Hepatocyte (in vitro differentiated cells): Measurements from ENCODE around the gene PAXX. TPM values are rescaled to one million over a fixed set of nuclear protein-coding genes. Genes with fewer than 3 reads are reported as not detected.

Source experiments
- DNase-seq: peaks from one replicate; pipeline ENCODE4 v3.0.0-alpha.2; 2016; ENCODE audit warnings: low spot score
- H2AFZ ChIP-seq: fragments of 200-600 bp; sonication (generic); 2 replicates; pipeline ENCODE4 v1.6.0; 2016; ENCODE audit warnings: antibody characterized with exemption, mild to moderate bottlenecking
- H3K27ac ChIP-seq: fragments of 200-600 bp; sonication (generic); 2 replicates; pipeline ENCODE4 v1.5.1; 2016; ENCODE audit warnings: mild to moderate bottlenecking
- H3K27me3 ChIP-seq: fragments of 200-600 bp; sonication (generic); 2 replicates; pipeline ENCODE4 v1.6.1; 2016
- H3K36me3 ChIP-seq: fragments of 200-600 bp; sonication (generic); replicated peaks from 2 replicates; pipeline ENCODE4 v1.5.1; 2016; ENCODE audit warnings: low read depth; ENCODE audit not compliant: insufficient read depth
- H3K4me1 ChIP-seq: fragments of 200-600 bp; sonication (generic); 2 replicates; pipeline ENCODE4 v1.5.1; 2016; ENCODE audit warnings: mild to moderate bottlenecking, moderate library complexity; ENCODE audit not compliant: insufficient read depth
- H3K4me2 ChIP-seq: fragments of 200-600 bp; sonication (generic); 2 replicates; pipeline ENCODE4 v1.6.0; 2016
- H3K4me3 ChIP-seq: fragments of 200-600 bp; sonication (generic); 2 replicates; pipeline ENCODE4 v1.5.1; 2016; ENCODE audit warnings: mild to moderate bottlenecking
- H3K79me2 ChIP-seq: fragments of 200-600 bp; sonication (generic); 2 replicates; pipeline ENCODE4 v1.6.0; 2017; ENCODE audit warnings: mild to moderate bottlenecking
- H3K9me2 ChIP-seq: fragments of 200-600 bp; sonication (generic); replicated peaks from 2 replicates; pipeline ENCODE4 v1.6.0; 2017; ENCODE audit warnings: mild to moderate bottlenecking; ENCODE audit not compliant: insufficient read depth
- H3K9me3 ChIP-seq: fragments of 200-600 bp; sonication (generic); 2 replicates; pipeline ENCODE4 v1.5.1; 2016; ENCODE audit warnings: low read depth, mild to moderate bottlenecking
- H4K20me1 ChIP-seq: fragments of 200-600 bp; sonication (generic); 2 replicates; pipeline ENCODE4 v1.6.0; 2016; ENCODE audit warnings: mild to moderate bottlenecking; ENCODE audit not compliant: insufficient read depth, poor library complexity, severe bottlenecking
- EZH2 ChIP-seq: fragments of 200-600 bp; sonication (generic); IDR thresholded peaks from 2 replicates; pipeline ENCODE4 v1.6.1; 2016; ENCODE audit warnings: antibody characterized with exemption, mild to moderate bottlenecking, borderline replicate concordance
- EZH2phosphoT487 ChIP-seq: fragments of 200-600 bp; sonication (generic); IDR thresholded peaks from one replicate; pipeline ENCODE4 v1.6.1; 2018; ENCODE audit warnings: antibody characterized with exemption, mild to moderate bottlenecking, low read depth, moderate library complexity; ENCODE audit not compliant: unreplicated experiment, severe bottlenecking
- WGBS: methylation state at CpG from one replicate; pipeline ENCODE4 v1.1.6; 2016; ENCODE audit warnings: low lambda C conversion rate; ENCODE audit errors: missing lambda C conversion rate; 5-methylcytosine and 5-hydroxymethylcytosine counted together
- polyA plus RNA-seq: library from polyadenylated mRNA; unstranded; fragments of >200 nt; fragmentation: Nextera tagmentation; extraction: Ambion mirVana; gene quantifications from 2 replicates; pipeline ENCODE4 v1.2.1, GENCODE V29; 2016
- total RNA-seq: library from RNA; depleted of rRNA; stranded (reverse); fragments of >200 nt; gene quantifications from 2 replicates; pipeline ENCODE4 v1.2.3, GENCODE V29; 2014
- TF ChIP-seq, protein P1 (sequence below): fragments of 200-600 bp; sonication (generic); IDR thresholded peaks from 2 replicates; pipeline ENCODE4 v1.5.1; 2016; ENCODE audit warnings: antibody characterized with exemption, mild to moderate bottlenecking; ENCODE audit not compliant: poor library complexity

The PAXX gene
- total and polyA plus RNA-seq, 2 experiments from 2014 or later: 39.5 to 89.5 TPM

DNA sequence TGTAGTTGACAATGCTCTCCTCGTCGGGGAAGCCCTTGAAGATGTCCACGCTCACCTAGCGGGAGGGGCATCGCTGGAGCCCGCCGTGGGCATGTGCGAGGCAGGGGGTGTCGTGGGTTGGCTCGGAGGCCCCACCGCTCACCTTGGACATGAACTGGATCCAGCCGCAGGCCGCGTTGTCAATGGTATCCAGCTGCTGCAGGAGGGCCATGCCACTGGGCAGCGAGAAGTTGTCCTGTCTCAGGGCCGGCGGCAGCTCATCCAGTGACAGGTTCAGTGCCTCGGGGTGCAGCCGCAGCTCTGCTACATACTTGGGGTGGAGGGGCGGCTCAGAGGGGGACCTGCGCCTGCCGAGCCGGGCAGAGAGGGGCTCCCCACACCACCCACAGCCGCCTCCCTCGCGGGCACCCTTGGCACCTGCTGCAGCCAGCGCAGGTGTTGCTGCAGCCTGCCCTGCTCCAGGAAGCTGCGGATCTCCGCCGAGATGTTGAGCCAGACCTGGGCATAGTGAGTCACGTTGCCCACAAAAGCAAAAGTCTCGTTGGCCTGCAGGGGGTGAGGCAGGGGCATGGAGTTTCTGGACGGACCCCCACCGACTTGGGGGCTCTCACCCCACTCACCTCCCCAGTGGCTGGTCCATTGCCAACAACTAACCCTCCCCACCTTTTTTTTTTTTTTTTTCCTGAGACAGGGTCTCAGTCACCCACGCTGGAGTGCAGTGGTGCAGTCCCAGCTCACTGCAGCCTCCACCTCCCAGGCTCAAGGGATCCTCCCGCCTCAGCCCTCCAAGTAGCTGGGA, 26.7 kb downstream of the PAXX start:
- WGBS: 93% methylated on average over 34 of the region's 36 CpGs

DNA sequence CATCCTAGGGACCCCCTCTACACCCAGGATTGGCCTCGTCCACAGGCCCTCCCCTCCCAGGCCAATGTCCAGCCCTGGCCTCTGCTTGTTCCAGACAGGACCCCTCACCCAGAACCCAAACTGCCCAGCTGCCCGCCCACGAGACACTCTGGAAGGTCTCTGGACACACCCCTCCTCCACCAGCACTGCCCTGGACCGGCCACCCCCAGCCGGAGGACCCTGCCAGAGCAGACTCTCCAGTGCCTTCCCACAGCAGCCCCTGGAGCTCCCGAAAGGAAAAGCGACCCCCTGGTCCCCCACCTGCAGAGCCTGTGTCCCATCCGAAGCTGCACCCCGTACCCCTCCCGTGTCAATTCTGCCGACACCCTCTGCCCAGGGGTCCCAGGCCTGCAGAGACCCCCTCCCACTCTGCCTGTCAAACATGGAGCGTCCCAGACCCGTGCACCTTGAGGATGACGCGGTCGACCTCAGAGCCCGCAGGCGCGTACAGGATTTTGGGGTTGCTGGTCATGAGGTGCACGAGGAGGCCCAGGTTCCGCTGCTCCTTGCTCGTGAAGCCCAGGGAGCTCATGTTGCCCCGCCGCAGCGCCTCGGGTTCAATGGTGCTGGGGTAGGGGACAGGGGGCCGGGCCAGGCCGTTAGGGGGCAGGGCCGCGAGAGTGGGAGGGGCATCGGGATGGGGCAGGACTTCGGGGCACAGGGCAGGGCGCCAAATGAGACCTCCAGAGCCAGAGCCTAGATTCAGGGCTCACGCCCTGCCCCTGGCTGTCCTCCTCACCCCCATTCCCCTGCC, 27.9 kb downstream of the PAXX start:
- H2AFZ ChIP-seq: no peak overlapping the region
- no peaks in the 10 kb centered on the region for H4K20me1 ChIP-seq
- no peaks in the 10 kb centered on the region for H3K79me2 ChIP-seq
- H3K27ac ChIP-seq: no peak overlapping the region
- 96% methylated on average over 21 of the region's 34 CpGs for WGBS
- DNase-seq: no peak
- no peaks in the 10 kb centered on the region for H3K36me3 ChIP-seq
- H3K9me3 ChIP-seq: no peaks in the 10 kb centered on the region
- no peak overlapping the region for H3K4me3 ChIP-seq
- no peak overlapping the region for H3K4me2 ChIP-seq
- H3K27me3 ChIP-seq: no peaks in the 10 kb centered on the region
- TF ChIP-seq, protein P1, sequence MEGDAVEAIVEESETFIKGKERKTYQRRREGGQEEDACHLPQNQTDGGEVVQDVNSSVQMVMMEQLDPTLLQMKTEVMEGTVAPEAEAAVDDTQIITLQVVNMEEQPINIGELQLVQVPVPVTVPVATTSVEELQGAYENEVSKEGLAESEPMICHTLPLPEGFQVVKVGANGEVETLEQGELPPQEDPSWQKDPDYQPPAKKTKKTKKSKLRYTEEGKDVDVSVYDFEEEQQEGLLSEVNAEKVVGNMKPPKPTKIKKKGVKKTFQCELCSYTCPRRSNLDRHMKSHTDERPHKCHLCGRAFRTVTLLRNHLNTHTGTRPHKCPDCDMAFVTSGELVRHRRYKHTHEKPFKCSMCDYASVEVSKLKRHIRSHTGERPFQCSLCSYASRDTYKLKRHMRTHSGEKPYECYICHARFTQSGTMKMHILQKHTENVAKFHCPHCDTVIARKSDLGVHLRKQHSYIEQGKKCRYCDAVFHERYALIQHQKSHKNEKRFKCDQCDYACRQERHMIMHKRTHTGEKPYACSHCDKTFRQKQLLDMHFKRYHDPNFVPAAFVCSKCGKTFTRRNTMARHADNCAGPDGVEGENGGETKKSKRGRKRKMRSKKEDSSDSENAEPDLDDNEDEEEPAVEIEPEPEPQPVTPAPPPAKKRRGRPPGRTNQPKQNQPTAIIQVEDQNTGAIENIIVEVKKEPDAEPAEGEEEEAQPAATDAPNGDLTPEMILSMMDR: no peak
- TF ChIP-seq EZH2phosphoT487 (no peak), EZH2 (no peak)
- H3K4me1 ChIP-seq: no peaks in the 10 kb centered on the region
- no peaks in the 10 kb centered on the region for H3K9me2 ChIP-seq

More for the DNA sequence above, 26.7 kb downstream of the PAXX start:
- H3K79me2 ChIP-seq: no peaks in the 10 kb centered on the region
- no peaks in the 10 kb centered on the region for H3K9me2 ChIP-seq
- no peak overlapping the region for H3K27ac ChIP-seq
- no peak overlapping the region for H3K4me3 ChIP-seq
- no peak overlapping the region for H3K4me2 ChIP-seq
- no peak for DNase-seq
- no peaks in the 10 kb centered on the region for H3K4me1 ChIP-seq
- TF ChIP-seq, protein P1: no peak
- TF ChIP-seq EZH2phosphoT487: no peak
- no peak for TF ChIP-seq EZH2
- H3K36me3 ChIP-seq: no peaks in the 10 kb centered on the region
- no peaks in the 10 kb centered on the region for H4K20me1 ChIP-seq
- H3K9me3 ChIP-seq: no peaks in the 10 kb centered on the region
- no peaks in the 10 kb centered on the region for H3K27me3 ChIP-seq
- H2AFZ ChIP-seq: no peak overlapping the region

DNA sequence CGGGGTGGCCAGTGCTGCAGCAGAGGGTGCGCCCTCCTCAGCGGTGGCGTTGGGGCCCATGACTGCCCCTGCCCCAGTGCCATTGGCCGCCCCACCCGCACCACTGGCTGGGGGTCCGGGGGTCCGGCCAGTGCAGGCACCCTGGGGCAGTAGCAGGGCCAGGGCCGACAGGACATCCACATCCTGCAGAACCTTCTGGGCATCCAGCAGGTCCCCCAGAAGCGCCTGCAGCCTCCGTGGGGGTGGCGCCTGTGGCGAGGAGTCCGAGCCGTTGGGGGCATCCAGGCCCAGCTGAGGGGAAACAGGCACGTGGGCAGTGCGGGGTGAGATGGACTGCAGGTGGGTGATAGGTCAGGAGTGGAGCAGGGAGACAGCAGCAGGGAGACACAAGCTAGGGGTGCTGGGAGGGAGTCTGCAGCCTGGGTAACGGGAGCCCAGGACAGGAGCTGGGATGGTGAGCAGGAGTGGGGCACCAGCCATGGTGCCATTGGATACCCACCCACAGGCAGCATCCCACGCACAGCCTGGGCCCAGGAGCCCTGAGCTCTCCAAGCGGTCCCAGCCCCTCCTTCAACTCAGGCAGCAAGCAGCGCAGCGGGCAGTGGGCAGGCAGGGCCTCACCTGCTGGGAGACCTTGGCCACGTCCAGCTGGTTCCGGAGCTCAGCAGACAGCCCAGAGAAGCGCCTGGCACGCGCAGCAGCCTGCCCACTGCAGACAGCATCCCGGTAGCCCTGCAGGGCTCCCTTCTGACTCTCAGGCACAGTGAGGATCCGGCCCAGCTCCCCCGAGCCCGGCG, 28.7 kb downstream of the PAXX start:
- Histone ChIP-seq H3K36me3 (no peaks in the 10 kb centered on the region), H3K4me1 (no peaks in the 10 kb centered on the region), H2AFZ (no peak overlapping the region), H3K9me2 (no peaks in the 10 kb centered on the region), H3K79me2 (no peaks in the 10 kb centered on the region), H3K4me2 (no peak overlapping the region), H3K9me3 (no peaks in the 10 kb centered on the region), H3K27me3 (no peaks in the 10 kb centered on the region), H4K20me1 (no peaks in the 10 kb centered on the region), H3K27ac (no peak overlapping the region), H3K4me3 (no peak overlapping the region)
- 95% methylated on average over 32 of the region's 32 CpGs for WGBS
- TF ChIP-seq EZH2phosphoT487 (no peak), EZH2 (no peak)
- TF ChIP-seq, protein P1: no peak
- DNase-seq: no peak
